Spleen (tissue), 11 donors: Measurements from ENCODE around the gene CCDC15. TPM values are rescaled to one million over a fixed set of nuclear protein-coding genes. Genes with fewer than 3 reads are reported as not detected.

Source experiments
- DNase-seq: peaks from one replicate; pipeline ENCODE4 v3.0.0-alpha.2; 2020
- H3K27ac ChIP-seq, 8 donors: fragments of 200-600 bp; sonication (generic) in 7 of 8; 1 replicate in 4 of 8; 2 replicates in 4 of 8; pipeline versions ENCODE4 v1.5.0 to v1.8.0; 2016 to 2021; ENCODE audit warnings: inconsistent platforms in 4 of 8, mild to moderate bottlenecking in 4 of 8, moderate library complexity in 1 of 8
- H3K27me3 ChIP-seq, 7 donors: fragments of 200-600 bp; sonication (generic) in 6 of 7; replicated peaks in 1 of 7; 1 replicate in 4 of 7; 2 replicates in 3 of 7; pipeline versions ENCODE4 v1.5.0 to v1.8.0; 2016 to 2021; ENCODE audit warnings: inconsistent platforms in 3 of 7, mild to moderate bottlenecking in 1 of 7
- H3K36me3 ChIP-seq, 6 donors: fragments of 200-600 bp; sonication (generic) in 5 of 6; 1 replicate in 4 of 6; 2 replicates in 2 of 6; pipeline versions ENCODE4 v1.5.0 to v1.8.0; 2016 to 2021; ENCODE audit warnings: inconsistent platforms in 2 of 6
- H3K4me1 ChIP-seq, 6 donors: fragments of 200-600 bp; sonication (generic) in 5 of 6; 1 replicate in 3 of 6; 2 replicates in 3 of 6; pipeline versions ENCODE4 v1.5.0 to v1.8.0; 2016 to 2021; ENCODE audit warnings: inconsistent platforms in 3 of 6
- H3K4me3 ChIP-seq, 8 donors: fragments of 200-600 bp; sonication (generic) in 7 of 8; 1 replicate in 4 of 8; 2 replicates in 4 of 8; pipeline versions ENCODE4 v1.5.0 to v1.8.0; 2016 to 2021; ENCODE audit warnings: inconsistent platforms in 4 of 8, mild to moderate bottlenecking in 4 of 8, moderate library complexity in 2 of 8
- H3K9me3 ChIP-seq, 8 donors: fragments of 200-600 bp; sonication (generic) in 7 of 8; 1 replicate in 4 of 8; 2 replicates in 4 of 8; pipeline versions ENCODE4 v1.5.0 to v1.8.0; 2016 to 2021; ENCODE audit warnings: inconsistent platforms in 4 of 8
- POLR2A ChIP-seq, 3 donors: fragments of 450-650 bp; IDR thresholded peaks; one replicate each; pipeline ENCODE4 v1.5.1; 2017; ENCODE audit warnings: antibody characterized with exemption in 3 of 3, mild to moderate bottlenecking in 1 of 3
- POLR2AphosphoS5 ChIP-seq, 3 donors: sonication (generic); formaldehyde crosslinking; IDR thresholded peaks; one replicate each; pipeline ENCODE4 v1.5.1; 2017; ENCODE audit warnings: antibody characterized with exemption in 3 of 3
- WGBS, 5 donors: extraction: QIAGEN DNeasy Blood & Tissue Kit in 3 of 5; methylation state at CpG; one replicate each; pipeline versions ENCODE4 v1.1.5 to v1.1.7; 2013 to 2018; 5-methylcytosine and 5-hydroxymethylcytosine counted together
- intact Hi-C: fragments of 100-400 bp; cut with DNase I; formaldehyde crosslinking; loops from one replicate; pipeline ENCODE4 v1.15.0; 2023; ENCODE audit warnings: low total_unique reads
- polyA plus RNA-seq, 3 donors: library from polyadenylated mRNA; stranded (reverse); fragments of 200-250 nt; gene quantifications; one replicate each; pipeline ENCODE4 v1.2.1, GENCODE V29; 2013
- total RNA-seq, 7 donors: library from RNA; depleted of rRNA in 3 of 7; stranded (reverse); fragments of >200 nt in 3 of 7; fragmentation: NEBNext Ultra II Directional in 4 of 7; extraction: Animal tissue kit (Norgen Biotek cat#: 25700) in 4 of 7; gene quantifications; one replicate each; pipeline versions ENCODE4 v1.1.0 to v1.2.1, GENCODE V29; 2016 to 2021
- TF ChIP-seq, protein P1 (sequence below), 11 experiments: fragments of 200-600 bp in 7 of 11; fragments of 450-650 bp in 4 of 11; sonication (generic) in 4 of 11; IDR thresholded peaks in 8 of 11; conservative IDR thresholded peaks in 3 of 11; 1 replicate in 7 of 11; 2 replicates in 4 of 11; pipeline versions ENCODE4 v1.4.0 to v1.8.0; 2016 to 2021; ENCODE audit warnings: antibody characterized with exemption in 11 of 11, inconsistent platforms in 4 of 11, mild to moderate bottlenecking in 1 of 11
- donor health status: healthy with polysubstance abuse.
- donor health status: DM: no; HTN: no; CAD: no; lungs with moderate emphysema.
- donor health status: DM: no; HTN: no; CAD: no.
- donor health status: Bipolar disorder and iron deficiency.
- donor health status: healthy.
- donor health status: DM: no; HTN: no; CAD: no.
- donor health status: DM: yes; HTN: yes; CAD: no.

The CCDC15 gene
- total and polyA plus RNA-seq, 10 donors, result 0.61 to 3.6 (median 2.2) TPM

DNA sequence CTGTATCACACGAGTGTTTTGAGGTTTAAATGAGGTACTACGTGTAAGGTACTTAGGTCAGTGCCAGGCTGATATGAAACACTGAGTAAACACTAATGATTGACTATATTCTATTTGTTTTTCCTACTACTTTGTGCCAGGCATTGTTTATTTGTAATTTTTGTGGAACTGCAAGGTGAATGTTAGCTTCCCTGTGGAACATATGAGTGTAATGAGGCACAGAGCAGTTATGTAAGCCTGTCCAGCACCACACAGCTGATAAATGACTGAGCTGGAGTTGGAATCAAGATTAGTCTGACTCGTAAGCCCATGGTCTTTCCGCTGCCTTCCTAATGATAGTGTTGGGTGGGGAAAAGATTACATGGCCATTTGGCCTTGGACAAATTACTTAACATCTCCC is 115.0 kb downstream of the CCDC15 start:
- no peak for DNase-seq
- no peaks in the 10 kb centered on the region for H3K36me3 ChIP-seq
- peak overlapping the region in 7 of 8 donors; percentile 71 to 90 (median 83) for H3K27ac ChIP-seq
- peaks cover 0 to 10% (median 0%) of the 10 kb centered on the region in 7 donors for H3K27me3 ChIP-seq
- H3K4me1 ChIP-seq, result peaks cover 22 to 82% (median 56%) of the 10 kb centered on the region in 6 donors
- TF ChIP-seq POLR2AphosphoS5 (IDR thresholded peaks at IDR 0.05), result no peak
- TF ChIP-seq, protein P1, sequence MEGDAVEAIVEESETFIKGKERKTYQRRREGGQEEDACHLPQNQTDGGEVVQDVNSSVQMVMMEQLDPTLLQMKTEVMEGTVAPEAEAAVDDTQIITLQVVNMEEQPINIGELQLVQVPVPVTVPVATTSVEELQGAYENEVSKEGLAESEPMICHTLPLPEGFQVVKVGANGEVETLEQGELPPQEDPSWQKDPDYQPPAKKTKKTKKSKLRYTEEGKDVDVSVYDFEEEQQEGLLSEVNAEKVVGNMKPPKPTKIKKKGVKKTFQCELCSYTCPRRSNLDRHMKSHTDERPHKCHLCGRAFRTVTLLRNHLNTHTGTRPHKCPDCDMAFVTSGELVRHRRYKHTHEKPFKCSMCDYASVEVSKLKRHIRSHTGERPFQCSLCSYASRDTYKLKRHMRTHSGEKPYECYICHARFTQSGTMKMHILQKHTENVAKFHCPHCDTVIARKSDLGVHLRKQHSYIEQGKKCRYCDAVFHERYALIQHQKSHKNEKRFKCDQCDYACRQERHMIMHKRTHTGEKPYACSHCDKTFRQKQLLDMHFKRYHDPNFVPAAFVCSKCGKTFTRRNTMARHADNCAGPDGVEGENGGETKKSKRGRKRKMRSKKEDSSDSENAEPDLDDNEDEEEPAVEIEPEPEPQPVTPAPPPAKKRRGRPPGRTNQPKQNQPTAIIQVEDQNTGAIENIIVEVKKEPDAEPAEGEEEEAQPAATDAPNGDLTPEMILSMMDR (IDR thresholded peaks at IDR 0.05 in 8 of 11, conservative IDR thresholded peaks at IDR 0.05 in 3 of 11), result no peak
- TF ChIP-seq POLR2A (IDR thresholded peaks at IDR 0.05), result no peak
- 70 to 87% (median 83%) methylated on average over 4 of the region's 4 CpGs for WGBS, 5 donors
- no peak overlapping the region for H3K4me3 ChIP-seq
- intact Hi-C loops, result no loop called here
- no peaks in the 10 kb centered on the region for H3K9me3 ChIP-seq

DNA sequence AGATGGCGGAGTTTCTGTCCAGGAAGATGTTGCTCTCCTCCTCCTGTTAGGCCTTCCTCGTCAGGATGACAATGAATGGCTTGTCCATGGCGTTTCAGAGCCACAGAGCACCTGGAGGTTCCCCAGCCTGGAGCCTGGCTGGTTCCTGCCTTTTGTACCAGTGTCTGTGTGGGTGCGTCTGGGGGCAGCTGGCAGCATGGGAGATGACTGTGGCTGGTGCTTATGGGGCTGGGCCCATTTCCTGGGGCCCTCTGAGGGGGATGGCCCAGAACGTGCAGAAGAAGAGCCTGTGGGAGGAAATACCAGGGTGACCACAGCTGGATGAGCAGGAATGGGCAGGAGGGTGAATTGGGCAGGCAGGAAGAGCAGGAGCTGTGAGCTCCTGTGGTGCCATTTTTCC is 115.8 kb downstream of the CCDC15 start:
- intact Hi-C loops, result no loop called here
- H3K27ac ChIP-seq, result peak overlapping the region; percentile 50 to 90 (median 82)
- peaks cover 24 to 82% (median 54%) of the 10 kb centered on the region in 6 donors for H3K4me1 ChIP-seq

DNA sequence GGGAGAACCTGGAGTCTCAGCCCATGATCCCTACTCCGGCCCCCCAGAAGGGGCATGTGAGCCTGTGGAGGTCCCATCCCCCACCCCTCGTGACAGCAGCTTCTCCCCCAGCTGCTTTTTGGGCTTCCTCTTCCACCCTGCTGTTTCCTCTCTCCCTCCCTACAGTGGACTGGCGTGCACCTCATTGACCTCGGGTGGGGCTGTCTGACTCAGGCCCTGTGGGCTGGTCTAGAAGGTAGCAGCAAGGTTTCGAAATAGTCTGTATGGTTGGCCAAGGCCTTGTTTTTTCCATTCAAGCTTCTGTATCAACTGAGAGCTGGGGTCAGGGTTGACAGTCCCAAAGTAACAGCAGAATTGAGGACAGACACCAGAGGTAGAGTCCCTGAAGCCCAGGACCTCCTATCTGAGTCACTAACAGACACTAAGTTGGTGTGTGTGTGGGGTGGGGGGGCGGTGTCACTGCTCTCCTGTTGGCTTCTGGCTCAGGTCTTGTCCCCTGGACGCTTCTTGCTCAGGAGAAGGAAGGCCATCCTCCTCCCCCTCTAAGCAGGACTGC is 116.8 kb downstream of the CCDC15 start:
- DNase-seq, result peak; percentile 90
- 22 to 31% (median 25%) methylated on average over 7 of the region's 7 CpGs for WGBS, 5 donors
- peak overlapping the region; percentile 50 to 90 (median 82) for H3K27ac ChIP-seq
- H3K27me3 ChIP-seq, result peaks cover 0 to 4% (median 0%) of the 10 kb centered on the region in 7 donors
- H3K36me3 ChIP-seq, result no peaks in the 10 kb centered on the region
- TF ChIP-seq POLR2AphosphoS5 (IDR thresholded peaks at IDR 0.05), result peak; percentile 67 to 87 (median 85)
- TF ChIP-seq, protein P1 (IDR thresholded peaks at IDR 0.05 in 8 of 11, conservative IDR thresholded peaks at IDR 0.05 in 3 of 11), result no peak
- H3K4me1 ChIP-seq, result peaks cover 24 to 84% (median 62%) of the 10 kb centered on the region in 6 donors
- peak overlapping the region in 1 of 8 donors; percentile 25 for H3K4me3 ChIP-seq
- intact Hi-C loops, result no loop called here
- H3K9me3 ChIP-seq, result no peaks in the 10 kb centered on the region

More for the DNA sequence above, 115.8 kb downstream of the CCDC15 start:
- H3K4me3 ChIP-seq, result peak overlapping the region in 1 of 8 donors; percentile 25
- DNase-seq, result peak; percentile 74
- 59 to 69% (median 65%) methylated on average over 5 of the region's 5 CpGs for WGBS, 5 donors
- no peaks in the 10 kb centered on the region for H3K9me3 ChIP-seq
- H3K27me3 ChIP-seq, result peaks cover 0 to 4% (median 0%) of the 10 kb centered on the region in 7 donors
- TF ChIP-seq POLR2A (IDR thresholded peaks at IDR 0.05) (no peak), POLR2AphosphoS5 (IDR thresholded peaks at IDR 0.05) (no peak)
- TF ChIP-seq, protein P1 (IDR thresholded peaks at IDR 0.05 in 8 of 11, conservative IDR thresholded peaks at IDR 0.05 in 3 of 11), result no peak
- H3K36me3 ChIP-seq, result no peaks in the 10 kb centered on the region

DNA sequence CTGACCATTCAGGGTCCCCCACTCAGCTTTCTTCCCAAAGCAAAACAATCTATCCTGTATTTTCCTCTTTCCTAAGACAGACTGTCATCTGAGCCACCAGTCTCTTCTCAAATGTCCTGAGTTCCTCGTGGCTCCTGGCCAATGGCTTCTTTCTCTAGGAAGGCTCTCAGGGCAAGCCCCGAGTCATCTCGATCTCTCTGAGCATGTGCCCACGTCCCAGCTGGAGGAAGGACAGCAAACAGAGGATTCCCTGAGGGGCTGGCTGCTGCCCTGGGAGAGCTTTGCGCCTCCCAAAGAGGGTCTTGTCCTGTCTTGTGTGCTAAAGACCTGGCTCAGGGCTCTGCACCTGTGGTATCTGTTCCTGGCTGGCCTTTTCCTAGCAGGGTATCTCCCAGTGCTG is 117.4 kb downstream of the CCDC15 start:
- TF ChIP-seq, protein P1 (IDR thresholded peaks at IDR 0.05 in 8 of 11, conservative IDR thresholded peaks at IDR 0.05 in 3 of 11), result no peak
- no peak for TF ChIP-seq POLR2AphosphoS5 (IDR thresholded peaks at IDR 0.05)
- TF ChIP-seq POLR2A (IDR thresholded peaks at IDR 0.05), result no peak
- Histone ChIP-seq H3K36me3 (no peaks in the 10 kb centered on the region), H3K27me3 (no peaks in the 10 kb centered on the region), H3K27ac (peak overlapping the region in 7 of 8 donors; percentile 17 to 90 (median 82)), H3K4me3 (peak overlapping the region in 1 of 8 donors; percentile 15), H3K9me3 (no peaks in the 10 kb centered on the region), H3K4me1 (peaks cover 24 to 90% (median 66%) of the 10 kb centered on the region in 6 donors)
- WGBS, 5 donors, result 22 to 56% (median 39%) methylated on average over 4 to 5 of the region's 5 CpGs
- peak; percentile 66 for DNase-seq
- intact Hi-C loops, result no loop called here
